Thyroid gland (tissue), 4 donors: ENCODE measurements around the gene CTXND1.

Source experiments
- CTCF ChIP-seq, 6 experiments: fragments of 200-600 bp in 3 of 6; fragments of 450-650 bp in 3 of 6; sonication (generic) in 3 of 6; IDR thresholded peaks; one replicate each; pipeline ENCODE4 v1.5.1; 2016 to 2019; ENCODE audit warnings: antibody characterized with exemption in 6 of 6, mild to moderate bottlenecking in 2 of 6, inconsistent platforms in 1 of 6, moderate library complexity in 1 of 6
- POLR2A ChIP-seq, 2 donors: fragments of 450-650 bp; IDR thresholded peaks; one replicate each; pipeline ENCODE4 v1.6.1; 2017; ENCODE audit warnings: antibody characterized with exemption in 2 of 2, mild to moderate bottlenecking in 2 of 2, moderate library complexity in 1 of 2

- TF ChIP-seq POLR2A (IDR thresholded peaks at IDR 0.05) = no peak
- no peak for TF ChIP-seq CTCF (IDR thresholded peaks at IDR 0.05)
These were observed 60.8 kb downstream of the CTXND1 start for GRCh38 chr15:80191198-80191597.
